ENCODE results near the gene C2CD4A. TPM values are rescaled to one million over a fixed set of nuclear protein-coding genes. Genes with fewer than 3 reads are reported as not detected.

C2CD4A gene
- total RNA-seq, 3 donors from 2014 or later (not counting 1 experiment from before 2014, with no cell fraction given): not detected

DNA sequence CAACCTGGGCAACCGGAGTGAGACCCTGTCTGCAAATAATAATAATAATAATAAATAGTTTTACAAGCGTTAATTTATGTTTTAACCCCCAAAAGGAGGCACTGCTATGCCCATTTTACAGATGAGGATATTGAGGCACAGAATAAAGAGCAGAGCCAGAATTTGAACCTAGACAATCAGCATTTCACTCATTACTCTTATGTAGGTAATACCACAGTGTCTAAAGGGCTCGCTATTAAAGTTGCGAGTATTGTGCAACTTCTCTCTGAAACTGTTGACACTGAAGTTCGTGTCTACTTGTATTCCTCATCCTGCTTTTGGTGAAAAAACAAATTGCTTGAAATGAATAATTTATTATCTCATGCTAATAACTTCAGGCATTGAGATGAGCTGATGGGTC, 2.8 kb downstream of the C2CD4A start:
- ATAC-seq (no peak), DNase-seq (no peak)
- no peak overlapping the region for H3K4me3 Mint-ChIP-seq
- H3K36me3 Mint-ChIP-seq: peaks cover 6% of the 10 kb centered on the region
- TF ChIP-seq CTCF (IDR thresholded peaks at IDR 0.05): no peak
- Histone ChIP-seq H3K9me3 (ENCODE audit: control insufficient read depth, insufficient read depth, low read length) (no peaks in the 10 kb centered on the region), H3K27ac (ENCODE audit: low read length) (no peak overlapping the region), H3K4me1 (ENCODE audit: control insufficient read depth, insufficient read depth, low read length) (peaks cover 14% of the 10 kb centered on the region), H3K27me3 (ENCODE audit: control insufficient read depth, insufficient read depth, low read length) (peaks cover 28% of the 10 kb centered on the region), H3K36me3 (ENCODE audit: control insufficient read depth, insufficient read depth, low read length) (no peaks in the 10 kb centered on the region), H3K4me3 (ENCODE audit: low read length) (no peak overlapping the region)
- H3K27me3 Mint-ChIP-seq (ENCODE audit: low read depth in 2 of 2): peaks cover 31 to 41% of the 10 kb centered on the region in 2 donors
- no peaks in the 10 kb centered on the region for H3K9me3 Mint-ChIP-seq
- no peak overlapping the region for H3K27ac Mint-ChIP-seq
- H3K4me1 Mint-ChIP-seq: peaks cover 19 to 22% of the 10 kb centered on the region in 2 donors
- intact Hi-C loops (cut with micrococcal nuclease): no loop called here
- WGBS (ENCODE audit: insufficient coverage): 72% methylated on average over 3 of the region's 5 CpGs

DNA sequence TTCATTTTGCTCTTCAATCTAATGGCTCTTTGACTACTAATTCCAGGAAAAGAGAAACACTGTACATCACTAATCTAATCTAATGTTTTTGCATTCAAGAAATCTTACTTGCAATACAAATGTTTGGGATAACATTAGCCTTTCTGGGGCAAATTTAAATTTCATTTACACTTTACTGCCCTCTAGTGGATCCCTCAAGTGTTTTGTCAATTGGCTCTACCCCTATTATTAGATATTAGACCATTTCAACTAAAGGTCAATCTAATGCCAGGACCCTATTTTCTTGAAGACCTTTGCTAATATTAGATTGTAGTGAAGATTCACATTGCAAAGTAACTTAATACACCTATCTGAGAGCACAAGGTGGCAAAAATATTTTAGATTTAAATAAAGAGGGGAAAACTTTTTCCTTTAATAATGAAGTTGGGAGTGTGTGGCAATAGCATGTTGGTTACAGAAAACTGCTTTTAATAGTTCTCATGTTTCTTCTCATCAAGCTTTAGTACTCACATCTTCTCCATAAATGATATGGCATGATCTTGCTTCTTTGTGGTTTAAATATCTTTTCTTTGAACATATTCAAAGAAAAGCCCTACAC, 5.0 kb downstream of the C2CD4A start:
- Histone ChIP-seq H3K4me1 (ENCODE audit: control insufficient read depth, insufficient read depth, low read length) (peaks cover 9% of the 10 kb centered on the region), H3K4me3 (ENCODE audit: low read length) (no peak overlapping the region), H3K9me3 (ENCODE audit: control insufficient read depth, insufficient read depth, low read length) (no peaks in the 10 kb centered on the region), H3K27me3 (ENCODE audit: control insufficient read depth, insufficient read depth, low read length) (peaks cover 15% of the 10 kb centered on the region), H3K27ac (ENCODE audit: low read length) (no peak overlapping the region), H3K36me3 (ENCODE audit: control insufficient read depth, insufficient read depth, low read length) (no peaks in the 10 kb centered on the region)
- H3K27ac Mint-ChIP-seq: no peak overlapping the region
- no peaks in the 10 kb centered on the region for H3K9me3 Mint-ChIP-seq
- ATAC-seq (peak in 1 of 3 donors; percentile 25), DNase-seq (peak in 1 of 2 donors; percentile 70)
- peak; percentile 90 for TF ChIP-seq CTCF (IDR thresholded peaks at IDR 0.05)
- H3K27me3 Mint-ChIP-seq (ENCODE audit: low read depth in 2 of 2): peaks cover 21 to 23% of the 10 kb centered on the region in 2 donors
- peaks cover 11 to 14% of the 10 kb centered on the region in 2 donors for H3K4me1 Mint-ChIP-seq
- intact Hi-C loops (cut with micrococcal nuclease): loop anchor here (10.0 kb wide), 1 partner anchor 47 kb away; no protein-coding TSS in a partner anchor
- H3K4me3 Mint-ChIP-seq: no peak overlapping the region
- H3K36me3 Mint-ChIP-seq: peaks cover 6% of the 10 kb centered on the region

GRCh38 chr15:62075595-62076277, 9.0 kb downstream of the C2CD4A start:
- Mint-ChIP-seq H3K4me1 (no peaks in the 10 kb centered on the region), H3K9me3 (no peaks in the 10 kb centered on the region), H3K4me3 (no peak overlapping the region), H3K27ac (no peak overlapping the region), H3K27me3 (ENCODE audit: low read depth in 2 of 2) (peaks cover 15 to 28% of the 10 kb centered on the region in 2 donors), H3K36me3 (no peaks in the 10 kb centered on the region)
- no peaks in the 10 kb centered on the region for H3K27me3 ChIP-seq (ENCODE audit: control insufficient read depth, insufficient read depth, low read length)
- no peak overlapping the region for H3K4me3 ChIP-seq (ENCODE audit: low read length)
- intact Hi-C loops (cut with micrococcal nuclease): loop anchor here (10.0 kb wide), 1 partner anchor 51 kb away; no protein-coding TSS in a partner anchor
- H3K4me1 ChIP-seq (ENCODE audit: control insufficient read depth, insufficient read depth, low read length): no peaks in the 10 kb centered on the region
- no peak for DNase-seq
- ATAC-seq: no peak
- no peak for TF ChIP-seq CTCF (IDR thresholded peaks at IDR 0.05)
- no peaks in the 10 kb centered on the region for H3K9me3 ChIP-seq (ENCODE audit: control insufficient read depth, insufficient read depth, low read length)
- H3K27ac ChIP-seq (ENCODE audit: low read length): no peak overlapping the region
- WGBS (ENCODE audit: insufficient coverage): 91% methylated on average over 5 of the region's 9 CpGs
- H3K36me3 ChIP-seq (ENCODE audit: control insufficient read depth, insufficient read depth, low read length): no peaks in the 10 kb centered on the region
